Neural progenitor cell (in vitro differentiated cells): Measurements from ENCODE around the gene LBX2. TPM values are rescaled to one million over a fixed set of nuclear protein-coding genes. Genes with fewer than 3 reads are reported as not detected.

Experiments
- DNase-seq: peaks from one replicate; pipeline ENCODE4 v3.0.0-alpha.2; 2016; ENCODE audit warnings: low spot score
- H2AFZ ChIP-seq: fragments of 200-600 bp; sonication (generic); replicated peaks from 2 replicates; pipeline ENCODE4 v1.6.1; 2016; ENCODE audit warnings: antibody characterized with exemption
- H3F3A ChIP-seq: fragments of 200-600 bp; sonication (generic); 2 replicates; pipeline ENCODE4 v1.6.1; 2016; ENCODE audit warnings: antibody characterized with exemption, low read depth
- H3K27ac ChIP-seq: fragments of 200-600 bp; sonication (generic); 2 replicates; pipeline ENCODE4 v1.5.1; 2016; ENCODE audit warnings: mild to moderate bottlenecking
- H3K27me3 ChIP-seq: fragments of 200-600 bp; sonication (generic); 2 replicates; pipeline ENCODE4 v1.6.1; 2016; ENCODE audit warnings: mild to moderate bottlenecking, moderate library complexity
- H3K36me3 ChIP-seq: fragments of 200-600 bp; sonication (generic); 2 replicates; pipeline ENCODE4 v1.5.1; 2016
- H3K4me1 ChIP-seq: fragments of 200-600 bp; sonication (generic); 2 replicates; pipeline ENCODE4 v1.6.1; 2016; ENCODE audit warnings: mixed run types
- H3K4me2 ChIP-seq: fragments of 200-600 bp; sonication (generic); 2 replicates; pipeline ENCODE4 v1.6.1; 2016
- H3K4me3 ChIP-seq: fragments of 200-600 bp; sonication (generic); 2 replicates; pipeline ENCODE4 v1.5.1; 2016
- H3K79me2 ChIP-seq: fragments of 200-600 bp; sonication (generic); 2 replicates; pipeline ENCODE4 v1.6.1; 2016; ENCODE audit warnings: low read depth
- H3K9ac ChIP-seq: fragments of 200-600 bp; sonication (generic); 2 replicates; pipeline ENCODE4 v1.6.1; 2016
- H3K9me3 ChIP-seq: fragments of 200-600 bp; sonication (generic); 2 replicates; pipeline ENCODE4 v1.5.1; 2016; ENCODE audit warnings: low read depth
- H4K20me1 ChIP-seq: fragments of 200-600 bp; sonication (generic); 2 replicates; pipeline ENCODE4 v1.6.1; 2016; ENCODE audit warnings: low read depth
- H3K27ac Mint-ChIP-seq: 3 replicates; pipeline ENCODE4 v1.8.0; 2021; ENCODE audit warnings: mixed read lengths
- H3K27me3 Mint-ChIP-seq: 2 replicates; pipeline ENCODE4 v1.8.0; 2022; ENCODE audit warnings: low read depth, mild to moderate bottlenecking, inconsistent platforms, moderate library complexity, mixed read lengths; ENCODE audit not compliant: insufficient read depth
- H3K36me3 Mint-ChIP-seq: 3 replicates; pipeline ENCODE4 v1.8.0; 2021; ENCODE audit warnings: mixed read lengths
- H3K4me1 Mint-ChIP-seq: 3 replicates; pipeline ENCODE4 v1.8.0; 2021; ENCODE audit warnings: mixed read lengths
- H3K4me3 Mint-ChIP-seq: 3 replicates; pipeline ENCODE4 v1.8.0; 2021; ENCODE audit warnings: mild to moderate bottlenecking, moderate library complexity, mixed read lengths
- H3K9me3 Mint-ChIP-seq: 3 replicates; pipeline ENCODE4 v1.8.0; 2020; ENCODE audit warnings: mixed read lengths
- EZH2 ChIP-seq: fragments of 200-600 bp; sonication (generic); IDR thresholded peaks from 2 replicates; pipeline ENCODE4 v1.6.1; 2017; ENCODE audit warnings: antibody characterized with exemption, mild to moderate bottlenecking, moderate library complexity
- EZH2phosphoT487 ChIP-seq: fragments of 200-600 bp; sonication (generic); IDR thresholded peaks from 2 replicates; pipeline ENCODE4 v1.6.1; 2017; ENCODE audit warnings: antibody characterized with exemption
- total RNA-seq: library from RNA; depleted of rRNA; stranded (reverse); fragments of >200 nt; gene quantifications from 2 replicates; pipeline ENCODE4 v1.2.3, GENCODE V29; 2015; ENCODE audit warnings: low replicate concordance
- TF ChIP-seq, protein P1 (sequence below): fragments of 200-600 bp; sonication (generic); IDR thresholded peaks from 2 replicates; pipeline ENCODE4 v1.5.1; 2017; ENCODE audit warnings: antibody characterized with exemption, mild to moderate bottlenecking

Gene LBX2
- total RNA-seq, 1 donor from 2014 or later: not detected

DNA sequence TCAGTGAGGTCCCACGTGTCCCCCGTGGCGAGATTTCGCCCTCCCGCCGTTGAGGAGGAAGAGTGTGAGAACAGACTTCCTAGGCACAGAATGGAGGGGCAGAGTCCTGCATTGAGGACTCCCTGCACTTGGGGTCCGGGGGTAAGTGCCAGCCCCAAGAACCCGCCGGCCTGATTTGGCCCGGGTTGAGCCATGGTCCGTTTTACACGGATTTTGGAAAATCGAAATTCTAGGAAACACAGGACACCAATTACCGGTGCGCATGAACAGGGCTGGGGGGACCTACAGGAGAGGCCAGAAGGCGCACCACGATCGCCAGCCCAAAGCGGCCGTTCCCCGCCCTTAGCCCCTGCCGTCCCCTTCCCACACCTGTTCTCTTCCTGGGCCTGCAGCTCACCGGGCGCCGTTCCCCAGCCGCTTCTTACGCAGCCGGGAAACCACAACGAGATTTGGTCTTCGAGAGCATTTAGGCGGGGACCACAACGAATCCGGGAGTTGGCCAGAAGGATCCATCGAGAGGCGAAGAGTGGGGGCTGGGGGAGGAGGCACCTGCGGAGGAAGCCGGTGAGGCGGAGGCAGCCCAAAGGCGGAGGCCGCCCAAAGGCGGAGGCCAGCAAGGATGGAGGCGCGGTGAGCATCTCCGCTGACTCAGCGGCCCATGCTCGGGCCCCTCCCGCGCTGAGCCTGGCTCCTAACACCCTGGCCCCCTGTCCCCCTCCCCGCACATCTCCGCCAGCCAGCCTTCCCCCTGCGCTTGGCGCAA is 14.4 kb upstream of the LBX2 start:
- H3K9me3 ChIP-seq: no peaks in the 10 kb centered on the region
- Mint-ChIP-seq H3K27ac (no peak overlapping the region), H3K4me1 (peaks cover 19% of the 10 kb centered on the region), H3K9me3 (peaks cover 10% of the 10 kb centered on the region), H3K27me3 (peaks cover 74% of the 10 kb centered on the region), H3K4me3 (peak overlapping the region; percentile 53), H3K36me3 (peaks cover 5% of the 10 kb centered on the region)
- peaks cover 100% of the 10 kb centered on the region for H3K27me3 ChIP-seq
- peaks cover 48% of the 10 kb centered on the region for H3F3A ChIP-seq
- peak overlapping the region; percentile 32 for H3K4me3 ChIP-seq
- no peaks in the 10 kb centered on the region for H3K36me3 ChIP-seq
- TF ChIP-seq, protein P1, sequence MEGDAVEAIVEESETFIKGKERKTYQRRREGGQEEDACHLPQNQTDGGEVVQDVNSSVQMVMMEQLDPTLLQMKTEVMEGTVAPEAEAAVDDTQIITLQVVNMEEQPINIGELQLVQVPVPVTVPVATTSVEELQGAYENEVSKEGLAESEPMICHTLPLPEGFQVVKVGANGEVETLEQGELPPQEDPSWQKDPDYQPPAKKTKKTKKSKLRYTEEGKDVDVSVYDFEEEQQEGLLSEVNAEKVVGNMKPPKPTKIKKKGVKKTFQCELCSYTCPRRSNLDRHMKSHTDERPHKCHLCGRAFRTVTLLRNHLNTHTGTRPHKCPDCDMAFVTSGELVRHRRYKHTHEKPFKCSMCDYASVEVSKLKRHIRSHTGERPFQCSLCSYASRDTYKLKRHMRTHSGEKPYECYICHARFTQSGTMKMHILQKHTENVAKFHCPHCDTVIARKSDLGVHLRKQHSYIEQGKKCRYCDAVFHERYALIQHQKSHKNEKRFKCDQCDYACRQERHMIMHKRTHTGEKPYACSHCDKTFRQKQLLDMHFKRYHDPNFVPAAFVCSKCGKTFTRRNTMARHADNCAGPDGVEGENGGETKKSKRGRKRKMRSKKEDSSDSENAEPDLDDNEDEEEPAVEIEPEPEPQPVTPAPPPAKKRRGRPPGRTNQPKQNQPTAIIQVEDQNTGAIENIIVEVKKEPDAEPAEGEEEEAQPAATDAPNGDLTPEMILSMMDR: no peak
- TF ChIP-seq EZH2phosphoT487 (peak; percentile 11), EZH2 (peak; percentile 74)
- H4K20me1 ChIP-seq: peaks cover 26% of the 10 kb centered on the region
- no peak overlapping the region for H2AFZ ChIP-seq
- H3K9ac ChIP-seq: no peak overlapping the region
- peak; percentile 54 for DNase-seq
- peak overlapping the region; percentile 73 for H3K4me2 ChIP-seq
- H3K27ac ChIP-seq: no peak overlapping the region
- peaks cover 21% of the 10 kb centered on the region for H3K4me1 ChIP-seq
- H3K79me2 ChIP-seq: no peaks in the 10 kb centered on the region

DNA sequence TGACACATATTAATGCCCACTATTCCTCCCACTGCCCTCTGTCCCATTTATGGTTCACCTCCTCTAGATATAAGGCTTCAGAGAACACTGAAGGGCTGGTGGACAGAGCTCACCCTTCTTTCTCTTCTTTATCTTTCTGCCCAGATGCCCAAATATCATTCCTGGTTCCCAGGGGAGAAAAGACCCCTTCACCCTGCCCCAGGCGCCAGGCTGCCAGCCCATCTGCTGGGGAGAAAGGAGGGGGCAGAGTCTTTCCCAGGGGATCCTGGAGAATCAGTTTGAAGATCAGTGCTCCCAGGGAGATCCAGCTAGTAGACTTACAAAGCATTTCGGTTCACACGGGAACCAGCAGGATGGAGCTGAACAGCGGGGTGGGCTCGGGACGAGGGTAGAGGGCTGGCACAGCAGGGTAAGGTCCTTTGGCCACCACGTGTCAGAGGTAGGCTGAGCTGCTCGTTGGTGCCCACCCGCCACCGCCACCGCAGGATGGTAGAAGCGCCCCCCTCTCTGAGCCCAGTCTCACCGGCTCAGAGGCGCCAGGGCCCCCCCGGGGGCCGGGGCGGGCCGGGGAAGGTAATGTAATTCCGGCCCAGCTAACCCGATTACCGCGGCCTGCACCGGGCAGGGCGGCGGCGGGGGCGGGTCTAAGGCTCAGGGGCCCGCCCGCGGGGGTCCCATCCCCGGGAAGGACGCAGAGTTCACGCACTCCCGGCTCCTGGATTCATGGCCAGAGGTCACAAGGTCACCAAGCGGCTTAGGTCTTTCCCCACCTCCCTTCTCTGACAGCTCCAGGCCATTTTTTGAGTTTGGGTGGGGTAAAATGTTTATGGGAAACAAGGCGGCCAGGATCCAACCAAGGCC is 13.6 kb upstream of the LBX2 start:
- no peak overlapping the region for H3K27ac ChIP-seq
- H3K9ac ChIP-seq: no peak overlapping the region
- peaks cover 56% of the 10 kb centered on the region for H3F3A ChIP-seq
- H3K36me3 ChIP-seq: no peaks in the 10 kb centered on the region
- no peak overlapping the region for H2AFZ ChIP-seq
- H3K9me3 Mint-ChIP-seq: peaks cover 10% of the 10 kb centered on the region
- H3K4me1 Mint-ChIP-seq: peaks cover 25% of the 10 kb centered on the region
- peak; percentile 82 for DNase-seq
- peaks cover 26% of the 10 kb centered on the region for H4K20me1 ChIP-seq
- peak overlapping the region; percentile 66 for H3K4me3 Mint-ChIP-seq
- H3K36me3 Mint-ChIP-seq: peaks cover 5% of the 10 kb centered on the region
- H3K9me3 ChIP-seq: no peaks in the 10 kb centered on the region
- no peaks in the 10 kb centered on the region for H3K79me2 ChIP-seq
- peak overlapping the region; percentile 73 for H3K4me2 ChIP-seq
- peaks cover 21% of the 10 kb centered on the region for H3K4me1 ChIP-seq
- TF ChIP-seq EZH2 (no peak), EZH2phosphoT487 (no peak)
- TF ChIP-seq, protein P1: no peak
- peaks cover 100% of the 10 kb centered on the region for H3K27me3 ChIP-seq
- peaks cover 71% of the 10 kb centered on the region for H3K27me3 Mint-ChIP-seq
- H3K27ac Mint-ChIP-seq: no peak overlapping the region
- peak overlapping the region; percentile 20 for H3K4me3 ChIP-seq

DNA sequence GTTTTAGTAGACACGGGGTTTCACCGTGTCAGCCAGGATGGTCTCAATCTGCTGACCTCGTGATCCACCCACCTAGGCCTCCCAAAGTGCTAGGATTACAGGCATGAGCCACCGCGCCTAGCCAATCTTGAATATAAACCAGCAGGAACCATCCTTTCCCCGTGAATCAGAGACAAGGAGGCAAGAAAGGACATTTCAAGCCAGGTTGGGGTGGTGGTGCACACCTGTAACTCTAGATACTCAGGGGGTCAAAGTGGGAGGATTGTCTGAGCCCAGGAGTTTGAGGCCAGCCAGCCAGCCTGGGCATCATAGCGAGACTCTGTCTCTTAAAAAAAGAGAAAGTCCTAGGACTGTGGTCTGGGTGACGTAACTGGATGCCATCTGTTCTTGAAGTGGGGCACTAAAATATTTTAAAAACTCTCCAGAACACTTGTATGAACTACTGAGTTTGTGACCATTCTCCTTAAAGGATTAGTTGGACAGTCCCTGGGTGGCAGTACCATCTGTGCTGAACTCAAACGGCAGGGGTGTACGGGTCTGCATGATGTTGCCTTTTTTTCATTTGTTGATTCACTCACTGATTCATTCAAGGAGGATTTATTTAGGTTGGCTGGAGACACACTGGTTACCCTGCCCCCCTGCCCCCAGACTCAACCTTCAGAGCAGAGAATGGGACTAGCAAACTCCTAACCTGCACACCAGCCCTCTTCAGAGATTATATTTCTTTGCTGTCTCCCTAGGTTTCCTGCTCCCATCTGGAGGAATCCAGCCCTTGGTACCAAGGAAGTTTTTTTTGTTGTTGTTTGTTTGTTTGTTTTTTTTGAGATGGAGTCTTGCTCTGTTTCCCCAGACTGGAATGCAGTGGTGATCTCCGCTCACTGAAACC is 11.9 kb upstream of the LBX2 start:
- peaks cover 84% of the 10 kb centered on the region for H3K27me3 ChIP-seq
- peaks cover 4% of the 10 kb centered on the region for H3K36me3 Mint-ChIP-seq

More for the DNA sequence above, 11.9 kb upstream of the LBX2 start:
- H3K4me1 Mint-ChIP-seq: peaks cover 27% of the 10 kb centered on the region
- H3K79me2 ChIP-seq: peaks cover 5% of the 10 kb centered on the region
- peaks cover 58% of the 10 kb centered on the region for H3F3A ChIP-seq
- H3K9me3 Mint-ChIP-seq: peaks cover 3% of the 10 kb centered on the region
- peaks cover 26% of the 10 kb centered on the region for H4K20me1 ChIP-seq
- no peaks in the 10 kb centered on the region for H3K9me3 ChIP-seq
- H2AFZ ChIP-seq: no peak overlapping the region
- no peak overlapping the region for H3K4me3 ChIP-seq
- H3K4me2 ChIP-seq: no peak overlapping the region
- no peaks in the 10 kb centered on the region for H3K36me3 ChIP-seq
- H3K4me1 ChIP-seq: peaks cover 27% of the 10 kb centered on the region
- no peak overlapping the region for H3K9ac ChIP-seq
- no peak for DNase-seq
- H3K27ac ChIP-seq: no peak overlapping the region
- peaks cover 64% of the 10 kb centered on the region for H3K27me3 Mint-ChIP-seq
- peak overlapping the region; percentile 54 for H3K27ac Mint-ChIP-seq
- TF ChIP-seq EZH2 (no peak), EZH2phosphoT487 (no peak)
- TF ChIP-seq, protein P1: no peak
- peak overlapping the region; percentile 52 for H3K4me3 Mint-ChIP-seq
